Parathyroid adenoma (tissue), 2 donors: ENCODE measurements around the gene SRPK1.

Source experiments
- H2AFZ ChIP-seq: fragments of 300-600 bp; sonication (generic); one replicate; pipeline ENCODE4 v1.7.0; 2017; ENCODE audit warnings: antibody characterized with exemption, mild to moderate bottlenecking
- H3K27ac ChIP-seq: fragments of 300-600 bp; sonication (generic); one replicate; pipeline ENCODE4 v1.7.0; 2017
- H3K27me3 ChIP-seq: fragments of 300-600 bp; sonication (generic); one replicate; pipeline ENCODE4 v1.7.0; 2017; ENCODE audit warnings: low read length; ENCODE audit not compliant: control insufficient read depth, insufficient read depth
- H3K36me3 ChIP-seq: fragments of 300-600 bp; sonication (generic); one replicate; pipeline ENCODE4 v1.7.0; 2017; ENCODE audit warnings: low read length; ENCODE audit not compliant: control insufficient read depth, insufficient read depth
- H3K4me1 ChIP-seq: fragments of 300-600 bp; sonication (generic); one replicate; pipeline ENCODE4 v1.7.0; 2017; ENCODE audit warnings: control low read depth
- H3K4me2 ChIP-seq: fragments of 300-600 bp; sonication (generic); one replicate; pipeline ENCODE4 v1.7.0; 2017; ENCODE audit warnings: low read length
- H3K4me3 ChIP-seq: fragments of 300-600 bp; sonication (generic); one replicate; pipeline ENCODE4 v1.7.0; 2017; ENCODE audit warnings: low read depth, low read length
- H3K79me2 ChIP-seq: fragments of 300-600 bp; sonication (generic); one replicate; pipeline ENCODE4 v1.7.0; 2017; ENCODE audit warnings: control low read depth
- H3K9ac ChIP-seq: fragments of 300-600 bp; sonication (generic); one replicate; pipeline ENCODE4 v1.7.0; 2017; ENCODE audit warnings: mild to moderate bottlenecking
- H3K9me3 ChIP-seq: fragments of 300-600 bp; sonication (generic); one replicate; pipeline ENCODE4 v1.7.0; 2017; ENCODE audit warnings: low read length; ENCODE audit not compliant: control insufficient read depth
- CTCF ChIP-seq: fragments of 300-600 bp; sonication (generic); IDR thresholded peaks from one replicate; pipeline ENCODE4 v1.7.0; 2017; ENCODE audit warnings: antibody characterized with exemption, mild to moderate bottlenecking
- donor health status: primary hyperparathyroidism.

Gene SRPK1

DNA sequence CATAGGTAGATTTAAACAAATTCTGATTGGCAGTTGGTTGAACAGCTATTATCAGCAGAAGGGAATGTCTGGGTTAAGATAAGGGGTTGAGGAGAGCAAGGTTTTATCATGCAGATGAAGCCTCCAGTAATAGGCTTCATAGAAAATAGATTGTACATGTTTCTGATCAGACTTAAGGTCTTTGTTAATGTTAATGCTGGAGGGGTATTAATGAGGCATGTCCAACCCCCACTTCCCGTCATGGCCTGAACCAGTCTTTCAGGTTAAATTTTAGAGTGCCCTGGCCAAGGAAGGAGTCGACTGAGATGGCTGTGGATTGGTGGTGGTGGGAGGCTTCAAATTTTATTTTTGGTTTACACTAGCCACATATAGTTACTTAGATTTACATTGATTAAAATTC, 136.7 kb downstream of the SRPK1 start:
- H3K4me1 ChIP-seq, result no peaks in the 10 kb centered on the region
- no peaks in the 10 kb centered on the region for H3K27me3 ChIP-seq
- no peaks in the 10 kb centered on the region for H3K9me3 ChIP-seq
- H3K27ac ChIP-seq, result no peak overlapping the region
- H3K4me2 ChIP-seq, result no peak overlapping the region
- no peak for TF ChIP-seq CTCF
- no peaks in the 10 kb centered on the region for H3K79me2 ChIP-seq
- H3K36me3 ChIP-seq, result no peaks in the 10 kb centered on the region
- no peak overlapping the region for H3K4me3 ChIP-seq
- H2AFZ ChIP-seq, result no peak overlapping the region
- H3K9ac ChIP-seq, result no peak overlapping the region
